GM10266 (cell line): Measurements from ENCODE around the gene DEDD2.

Experiments
- DNase-seq: peaks from one replicate; pipeline ENCODE4 v3.0.0; 2012; ENCODE audit errors: extremely low spot score
- CTCF ChIP-seq: IDR thresholded peaks from 2 replicates; pipeline ENCODE4 v1.5.1; 2012; ENCODE audit warnings: mild to moderate bottlenecking, low read depth; ENCODE audit not compliant: control insufficient read depth, insufficient read depth; ENCODE audit errors: missing control alignments

Gene DEDD2

GRCh38 chr19:42230571-42230970 lies 13.1 kb upstream of the DEDD2 start:
- TF ChIP-seq CTCF, result no peak
- no peak for DNase-seq

DNA sequence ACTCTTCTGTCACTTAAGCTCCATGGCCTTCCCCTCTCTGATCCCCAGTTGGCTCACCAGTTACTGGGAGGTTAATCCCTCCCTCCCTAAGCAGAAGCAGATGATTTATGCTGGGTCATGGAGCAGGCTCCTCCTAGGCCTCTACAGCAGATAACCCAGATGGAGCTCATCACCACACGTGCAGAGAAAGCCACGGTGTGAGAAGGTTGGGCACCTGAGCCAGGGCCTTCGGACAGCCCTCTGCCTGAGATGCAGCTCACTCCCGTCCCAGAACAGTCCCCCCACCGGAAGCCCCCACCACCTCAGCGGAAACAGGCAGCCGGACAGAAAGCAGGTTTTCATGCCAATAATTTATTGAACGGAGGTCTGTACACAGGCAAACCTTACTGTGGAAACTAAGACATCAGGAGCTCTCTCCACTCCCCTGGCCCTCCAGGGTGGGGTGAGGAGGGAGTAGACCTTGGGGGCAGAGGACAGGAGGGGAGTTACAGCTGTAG lies 12.4 kb upstream of the DEDD2 start:
- no peak for DNase-seq
- TF ChIP-seq CTCF, result no peak

DNA sequence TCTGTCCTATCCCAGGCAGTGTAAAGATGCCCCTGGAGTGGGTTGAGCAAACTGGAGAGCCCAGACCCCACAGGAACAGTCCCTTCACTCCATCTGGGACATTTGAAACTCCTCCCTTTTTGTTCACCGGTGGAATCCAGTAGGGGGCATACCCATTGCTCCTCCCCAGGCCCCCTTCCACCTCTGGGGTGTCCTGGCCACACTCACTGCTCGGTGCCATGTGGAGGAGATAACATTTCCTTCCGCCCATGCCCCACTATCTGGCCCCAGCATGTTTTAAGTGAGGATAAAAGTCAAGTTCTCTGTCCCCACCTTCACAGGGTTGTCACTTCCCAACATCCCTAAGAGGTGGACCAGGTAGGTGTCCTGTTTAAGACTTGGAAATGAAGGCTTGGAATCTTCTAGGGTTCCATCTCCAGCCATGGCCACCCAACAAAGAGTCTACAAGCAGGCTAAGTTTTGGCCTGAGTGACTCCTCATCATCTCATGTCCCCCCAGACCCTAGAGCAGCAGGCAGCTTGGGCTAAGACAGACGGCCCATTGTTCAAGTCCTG lies 11.9 kb upstream of the DEDD2 start:
- no peak for TF ChIP-seq CTCF
- DNase-seq, result no peak

- DNase-seq, result no peak
- no peak for TF ChIP-seq CTCF
Measured at GRCh38 chr19:42228641-42229040, 11.2 kb upstream of the DEDD2 start.

- DNase-seq, result no peak
- no peak for TF ChIP-seq CTCF
Measured at GRCh38 chr19:42226886-42227285, 9.4 kb upstream of the DEDD2 start.

DNA sequence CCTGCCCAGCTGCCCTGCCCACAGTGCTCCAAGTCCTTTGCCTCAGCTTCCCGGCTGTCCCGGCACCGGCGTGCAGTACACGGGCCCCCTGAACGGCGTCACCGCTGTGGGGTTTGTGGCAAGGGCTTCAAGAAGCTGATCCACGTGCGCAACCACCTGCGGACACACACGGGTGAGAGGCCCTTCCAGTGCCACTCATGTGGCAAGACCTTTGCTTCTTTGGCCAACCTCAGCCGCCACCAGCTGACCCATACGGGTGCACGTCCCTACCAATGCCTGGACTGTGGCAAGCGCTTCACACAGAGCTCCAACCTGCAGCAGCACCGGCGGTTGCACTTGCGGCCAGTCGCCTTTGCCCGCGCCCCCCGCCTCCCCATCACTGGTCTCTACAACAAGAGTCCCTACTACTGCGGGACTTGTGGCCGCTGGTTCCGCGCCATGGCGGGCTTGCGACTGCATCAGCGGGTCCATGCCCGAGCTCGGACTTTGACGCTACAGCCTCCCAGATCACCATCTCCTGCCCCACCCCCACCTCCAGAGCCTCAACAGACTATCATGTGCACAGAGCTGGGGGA lies 8.3 kb upstream of the DEDD2 start:
- TF ChIP-seq CTCF, result no peak
- no peak for DNase-seq

DNA sequence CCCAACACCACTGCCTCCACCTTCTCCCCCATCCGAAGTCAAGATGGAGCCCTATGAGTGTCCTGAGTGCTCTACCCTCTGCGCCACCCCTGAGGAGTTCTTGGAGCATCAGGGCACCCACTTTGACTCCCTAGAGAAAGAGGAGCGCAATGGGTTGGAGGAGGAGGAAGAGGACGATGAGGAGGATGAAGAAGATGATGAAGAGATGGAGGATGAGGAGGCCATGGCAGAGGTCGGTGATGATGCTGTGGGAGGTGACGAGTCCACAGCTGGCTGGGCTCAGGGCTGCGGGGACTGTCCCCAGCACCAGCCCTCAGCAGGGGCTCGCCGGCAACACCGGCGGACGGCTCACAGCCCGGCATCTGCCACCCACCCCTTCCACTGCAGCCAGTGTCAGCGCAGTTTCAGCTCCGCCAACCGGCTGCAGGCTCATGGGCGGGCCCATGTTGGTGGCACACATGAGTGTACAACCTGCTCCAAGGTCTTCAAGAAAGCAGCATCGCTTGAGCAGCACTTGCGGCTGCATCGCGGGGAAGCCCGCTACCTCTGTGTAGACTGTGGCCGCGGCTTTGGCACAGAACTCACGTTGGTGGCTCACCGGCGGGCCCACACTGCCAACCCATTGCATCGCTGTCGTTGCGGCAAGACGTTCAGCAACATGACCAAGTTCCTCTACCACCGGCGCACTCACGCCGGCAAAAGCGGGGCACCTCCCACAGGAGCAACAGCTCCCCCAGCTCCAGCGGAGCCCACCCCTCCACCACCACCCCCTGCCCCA lies 7.7 kb upstream of the DEDD2 start:
- DNase-seq, result no peak
- no peak for TF ChIP-seq CTCF
